Smooth muscle cell of the brain vasculature (primary cell): ENCODE measurements around the gene PROK1.

Experiments used
- DNase-seq: peaks from one replicate; pipeline ENCODE4 v3.0.0-alpha.2; 2012; ENCODE audit warnings: low read depth, low spot score

Gene PROK1

DNA sequence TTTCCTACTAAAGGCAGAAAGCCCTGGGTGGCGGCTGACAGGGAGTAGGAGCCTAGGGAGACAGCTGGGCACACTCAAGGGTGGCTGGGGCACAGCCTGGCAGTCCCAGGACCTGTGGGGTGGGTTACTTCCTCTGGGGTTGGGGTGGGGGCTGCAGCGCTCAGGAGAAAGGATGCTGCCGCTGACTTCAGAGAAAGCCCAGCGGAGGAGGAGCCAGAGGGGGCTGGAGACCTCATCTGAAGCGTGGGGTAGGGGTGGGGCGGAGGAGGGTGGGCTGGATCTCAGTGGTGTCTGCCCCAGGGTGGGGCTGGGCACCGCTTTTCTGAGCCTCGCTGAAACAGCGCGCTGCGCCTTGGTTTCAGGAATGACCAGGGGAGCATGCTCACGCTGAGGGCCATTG lies 37.2 kb downstream of the PROK1 start:
- no peak for DNase-seq

DNA sequence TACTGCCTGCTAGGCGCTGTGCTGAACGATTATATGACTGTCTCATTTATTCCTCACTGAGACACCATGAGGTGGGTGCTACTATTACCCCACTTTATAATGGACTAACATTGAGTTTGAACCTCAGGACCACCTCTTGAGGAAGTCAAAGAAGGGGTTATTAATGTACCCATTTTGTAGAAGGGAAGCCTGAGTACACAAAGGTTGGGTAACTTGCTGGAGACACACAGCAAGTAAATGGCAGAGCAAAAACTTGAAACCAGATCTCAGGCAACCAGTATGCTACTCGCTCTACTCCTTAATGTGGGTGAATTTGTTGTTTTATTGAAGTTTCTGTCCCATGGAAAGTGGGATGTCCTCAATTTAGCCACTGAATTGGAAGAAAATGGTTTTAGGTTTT lies 37.9 kb downstream of the PROK1 start:
- no peak for DNase-seq

DNA sequence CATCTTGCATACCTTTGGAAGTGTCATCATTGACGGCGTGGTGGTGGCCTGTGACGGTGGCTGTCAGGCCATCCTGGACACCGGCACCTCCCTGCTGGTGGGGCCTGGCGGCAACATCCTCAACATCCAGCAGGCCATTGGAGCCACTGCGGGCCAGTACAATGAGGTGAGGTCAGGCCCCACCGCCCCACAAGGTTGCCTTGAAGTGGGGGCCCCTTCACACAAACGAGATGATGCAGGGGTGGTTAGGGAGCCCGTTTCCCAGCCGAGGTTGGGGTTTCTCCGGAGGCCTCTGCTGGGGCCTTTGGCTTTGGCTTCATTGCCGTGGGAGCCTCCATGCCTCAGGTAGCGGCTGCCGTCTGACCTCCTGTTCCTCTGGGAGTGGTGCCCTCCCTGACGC lies 38.5 kb downstream of the PROK1 start:
- no peak for DNase-seq

DNA sequence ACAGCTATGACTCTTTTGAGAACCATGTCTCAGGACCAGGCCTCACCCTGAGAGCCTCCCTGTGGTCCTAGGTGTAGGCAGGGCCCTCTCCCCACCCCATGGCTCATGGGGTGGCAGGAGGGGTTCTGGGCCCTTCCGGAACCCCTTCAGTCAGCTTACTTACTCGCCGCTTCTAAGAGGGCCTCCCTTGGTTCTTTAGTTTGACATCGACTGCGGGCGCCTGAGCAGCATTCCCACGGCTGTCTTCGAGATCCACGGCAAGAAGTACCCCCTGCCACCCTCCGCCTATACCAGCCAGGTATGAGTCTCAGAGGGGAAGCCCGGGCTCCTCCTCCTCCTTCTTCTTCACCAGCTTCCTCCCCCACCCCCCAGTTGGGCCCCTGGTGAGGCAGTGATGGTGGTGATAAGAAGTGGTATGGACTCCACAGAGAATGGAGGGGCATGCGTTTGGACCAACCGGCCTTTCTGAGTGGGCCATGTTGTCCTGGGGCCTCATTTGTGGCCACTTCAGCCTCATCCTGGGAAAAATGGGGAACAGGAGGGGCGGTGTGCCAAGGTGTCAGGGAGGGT lies 39.1 kb downstream of the PROK1 start:
- no peak for DNase-seq

DNA sequence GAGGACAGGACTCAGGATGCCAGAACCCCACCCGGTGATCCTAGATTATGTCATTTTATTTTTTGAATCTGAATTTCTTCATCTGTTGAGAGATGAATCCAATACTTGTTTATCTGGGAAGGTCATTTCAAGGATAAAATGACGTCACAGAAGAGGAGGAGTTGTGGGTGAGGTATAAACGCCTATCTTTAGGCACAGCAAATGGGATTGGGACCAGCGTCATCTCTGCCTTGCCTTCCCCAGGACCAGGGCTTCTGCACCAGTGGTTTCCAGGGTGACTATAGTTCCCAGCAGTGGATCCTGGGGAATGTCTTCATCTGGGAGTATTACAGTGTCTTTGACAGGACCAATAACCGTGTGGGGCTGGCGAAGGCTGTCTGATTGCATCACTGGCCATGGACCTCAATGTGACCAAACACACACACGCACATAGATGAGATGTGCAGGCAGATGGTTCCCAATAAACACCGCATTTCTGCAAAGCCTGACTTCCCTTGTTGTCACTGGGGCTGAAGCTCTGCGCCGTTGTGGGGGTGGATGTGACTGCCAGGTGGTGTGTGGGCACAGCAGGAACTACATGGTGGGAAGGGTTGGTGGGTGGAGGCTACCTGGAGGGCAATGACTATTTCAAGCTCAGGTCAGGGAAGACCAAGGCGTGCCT lies 40.0 kb downstream of the PROK1 start:
- DNase-seq: no peak

DNA sequence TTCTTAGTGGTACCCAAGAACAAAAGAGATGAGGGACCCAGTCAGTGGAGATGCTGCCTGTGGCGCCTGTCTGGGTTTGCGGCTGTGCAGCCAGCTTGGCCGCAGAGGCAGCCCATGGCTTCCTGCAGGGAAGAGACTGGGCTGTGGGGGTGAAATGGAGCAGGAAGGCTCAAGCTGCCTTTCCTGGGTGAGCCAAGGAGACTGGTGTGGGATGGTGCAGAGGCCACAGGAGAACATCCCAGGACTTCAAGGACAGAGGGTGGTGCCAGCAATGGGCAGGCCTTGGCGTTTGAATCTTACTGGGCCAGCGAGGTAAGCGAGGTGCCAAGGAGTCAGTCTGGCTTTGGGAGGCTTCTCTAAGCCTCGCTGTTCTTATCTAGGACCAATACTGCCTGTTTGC lies 41.6 kb downstream of the PROK1 start:
- no peak for DNase-seq

DNA sequence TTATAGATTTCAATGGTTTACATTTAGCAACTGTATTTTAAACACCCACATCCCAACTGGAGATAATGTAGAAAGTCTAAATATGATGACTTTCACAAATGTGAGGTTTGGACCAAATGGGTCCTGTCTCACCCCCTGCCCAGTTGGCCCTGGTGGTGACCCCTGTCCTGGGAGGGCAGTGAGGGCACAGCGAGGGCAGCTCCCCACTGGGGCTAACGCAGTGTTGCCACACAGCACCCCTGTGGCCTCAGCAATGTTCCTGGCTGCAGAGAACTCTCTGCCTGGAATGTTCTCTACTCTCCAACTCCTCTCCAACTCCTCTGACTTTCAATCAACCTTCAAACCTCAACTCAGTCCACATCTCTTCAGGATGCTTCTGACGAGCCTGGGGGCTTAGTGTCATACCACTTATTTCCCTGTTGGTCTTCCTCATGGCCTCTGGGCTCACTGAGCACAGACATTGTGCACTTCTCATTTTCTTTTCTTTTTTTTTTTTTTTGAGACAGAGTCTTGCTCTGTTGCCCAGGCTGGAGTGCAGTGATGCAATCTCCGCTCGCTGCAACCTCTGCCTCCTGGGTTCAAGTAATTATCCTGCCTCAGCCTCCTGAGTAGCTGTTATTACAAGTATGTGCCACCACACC lies 42.2 kb downstream of the PROK1 start:
- DNase-seq: no peak

DNA sequence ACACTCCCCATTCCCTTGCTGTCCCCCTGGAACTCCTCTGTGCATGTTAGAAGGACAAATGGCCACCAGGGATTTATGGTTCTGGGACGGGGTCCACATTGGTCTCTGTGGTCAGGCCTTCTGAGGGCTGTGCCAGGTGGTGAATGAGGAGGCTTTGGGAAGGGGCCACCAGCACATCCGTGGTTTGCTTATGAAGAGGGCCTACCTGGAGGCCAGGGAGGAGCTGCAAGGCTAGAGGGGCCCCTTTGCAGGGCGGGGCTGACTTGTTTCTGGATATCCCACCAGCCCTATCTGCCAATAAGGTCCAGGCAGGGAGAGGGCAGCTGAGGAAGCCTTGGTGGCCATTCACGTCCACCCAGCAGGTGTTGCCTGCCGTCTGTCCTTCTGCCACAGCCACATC lies 43.1 kb downstream of the PROK1 start:
- no peak for DNase-seq

DNA sequence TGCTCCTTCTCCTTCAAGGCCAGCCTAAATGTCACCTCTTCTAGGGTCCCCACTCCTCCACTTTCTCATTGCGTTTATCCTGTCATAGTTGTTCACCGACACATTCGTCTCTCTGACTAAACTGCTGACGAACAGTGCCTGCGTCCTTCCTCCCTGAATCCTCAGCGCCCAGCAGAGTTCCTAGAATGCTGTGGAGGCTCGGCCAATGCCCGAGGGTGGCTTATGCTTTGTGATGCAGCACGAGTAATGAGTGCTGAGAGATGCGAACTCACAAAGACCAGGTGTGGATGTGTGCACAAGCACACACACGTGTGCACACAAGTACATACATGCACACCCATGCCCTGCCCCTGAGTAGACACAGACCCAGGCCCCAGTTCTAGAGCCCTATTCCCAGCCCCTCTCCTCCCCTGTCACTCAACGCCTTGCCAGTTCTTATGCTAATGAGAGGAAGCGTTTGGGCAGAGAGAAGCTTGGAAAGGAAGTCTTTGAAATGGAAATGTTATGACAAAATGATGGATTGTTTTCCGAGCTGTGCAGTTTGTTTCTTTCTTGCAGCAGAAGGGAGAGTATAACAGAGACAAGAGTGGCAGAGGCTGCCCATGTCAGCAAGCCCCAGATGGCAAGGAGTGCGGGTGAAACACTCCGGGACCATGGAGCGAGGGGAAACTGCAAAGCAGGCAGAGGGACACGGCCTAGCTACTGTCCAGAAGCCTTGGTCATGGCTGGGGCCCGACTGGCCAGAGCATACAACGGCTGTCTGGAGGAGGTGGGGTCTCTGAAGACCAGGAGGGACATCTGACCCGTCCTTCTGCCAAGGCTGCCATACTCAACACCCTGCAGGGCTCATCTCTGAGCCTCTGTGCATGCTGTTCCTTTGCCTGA lies 43.8 kb downstream of the PROK1 start:
- no peak for DNase-seq

DNA sequence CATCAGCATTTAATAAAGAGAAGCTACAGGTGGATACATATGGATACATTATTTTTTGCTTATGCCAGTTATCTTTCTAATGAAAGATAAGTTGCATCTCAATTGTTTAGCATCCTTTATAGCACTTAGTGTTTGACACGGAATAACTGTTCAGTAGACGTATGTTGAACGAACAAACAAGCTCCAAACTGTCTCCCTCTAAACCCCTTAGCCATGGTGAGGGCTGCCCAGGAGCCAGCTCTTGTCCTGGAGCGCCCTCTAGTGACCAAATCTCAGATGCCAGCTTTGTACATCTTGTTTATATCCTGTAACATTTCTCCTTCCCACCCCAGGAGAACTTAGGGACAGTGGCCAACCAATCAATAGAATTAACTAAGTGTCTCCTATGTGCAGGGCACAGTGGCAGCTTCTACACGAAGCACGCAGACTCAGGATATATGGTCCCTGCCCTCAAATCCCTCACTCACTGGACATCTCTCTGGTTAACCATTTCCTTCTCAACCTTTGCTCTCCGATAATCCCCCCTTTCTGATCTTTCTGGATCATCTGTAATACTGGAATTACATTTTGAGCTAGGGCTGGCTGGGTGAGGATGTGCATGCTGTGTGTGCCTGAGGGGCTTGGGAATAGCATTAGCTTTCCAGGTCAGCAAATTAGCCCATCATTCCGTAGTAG lies 45.1 kb downstream of the PROK1 start:
- DNase-seq: peak; percentile 35

DNA sequence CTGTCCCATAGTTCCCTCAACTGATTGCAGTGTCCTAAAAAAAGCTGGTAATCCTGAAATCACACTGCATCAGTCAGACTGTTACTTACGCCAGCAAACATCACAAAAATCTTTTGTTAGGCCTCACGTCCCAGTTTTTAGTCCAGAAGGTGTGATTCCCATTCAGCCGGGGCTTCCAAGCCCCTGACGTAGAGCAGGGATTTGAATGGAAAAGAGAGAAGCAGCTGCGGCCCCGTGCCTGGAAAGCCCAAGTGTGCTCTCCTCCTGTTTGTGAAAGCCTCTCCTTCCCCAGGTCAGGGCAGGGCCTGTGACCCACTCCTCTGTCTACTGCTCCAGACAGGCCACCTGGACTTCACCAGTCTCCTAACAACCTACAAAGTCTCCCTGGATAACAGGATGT lies 47.3 kb downstream of the PROK1 start:
- no peak for DNase-seq

DNA sequence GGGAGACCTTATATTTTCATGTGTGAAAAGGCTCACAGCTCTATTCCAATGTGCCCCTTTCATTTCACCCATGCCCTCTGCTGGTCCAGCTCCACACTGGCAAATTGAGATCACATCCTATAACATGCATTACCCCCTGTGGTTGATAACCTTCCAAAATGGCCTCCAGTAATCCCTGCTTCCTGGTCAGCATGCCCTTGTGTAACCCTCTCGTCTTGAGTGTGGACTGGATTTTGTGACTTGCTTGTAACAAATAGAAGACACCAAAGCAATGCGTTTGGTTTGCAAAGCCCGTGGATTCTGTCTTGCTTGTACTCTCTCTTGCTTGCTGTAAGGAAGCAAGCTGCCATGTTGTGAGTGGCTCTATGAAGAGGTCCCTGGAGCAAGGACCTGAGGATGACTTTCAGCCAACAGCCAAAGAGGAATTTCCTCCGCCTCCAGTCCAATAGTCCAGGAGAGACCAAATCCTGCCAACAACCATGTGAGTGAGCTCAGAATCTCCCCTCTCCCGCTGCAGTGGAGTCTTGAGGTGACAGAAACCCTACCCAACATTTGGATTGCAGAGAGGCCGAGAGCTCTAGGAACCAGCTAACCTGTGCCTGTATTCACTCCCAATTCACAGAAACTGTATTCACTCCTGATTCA lies 50.7 kb downstream of the PROK1 start:
- DNase-seq: no peak

DNA sequence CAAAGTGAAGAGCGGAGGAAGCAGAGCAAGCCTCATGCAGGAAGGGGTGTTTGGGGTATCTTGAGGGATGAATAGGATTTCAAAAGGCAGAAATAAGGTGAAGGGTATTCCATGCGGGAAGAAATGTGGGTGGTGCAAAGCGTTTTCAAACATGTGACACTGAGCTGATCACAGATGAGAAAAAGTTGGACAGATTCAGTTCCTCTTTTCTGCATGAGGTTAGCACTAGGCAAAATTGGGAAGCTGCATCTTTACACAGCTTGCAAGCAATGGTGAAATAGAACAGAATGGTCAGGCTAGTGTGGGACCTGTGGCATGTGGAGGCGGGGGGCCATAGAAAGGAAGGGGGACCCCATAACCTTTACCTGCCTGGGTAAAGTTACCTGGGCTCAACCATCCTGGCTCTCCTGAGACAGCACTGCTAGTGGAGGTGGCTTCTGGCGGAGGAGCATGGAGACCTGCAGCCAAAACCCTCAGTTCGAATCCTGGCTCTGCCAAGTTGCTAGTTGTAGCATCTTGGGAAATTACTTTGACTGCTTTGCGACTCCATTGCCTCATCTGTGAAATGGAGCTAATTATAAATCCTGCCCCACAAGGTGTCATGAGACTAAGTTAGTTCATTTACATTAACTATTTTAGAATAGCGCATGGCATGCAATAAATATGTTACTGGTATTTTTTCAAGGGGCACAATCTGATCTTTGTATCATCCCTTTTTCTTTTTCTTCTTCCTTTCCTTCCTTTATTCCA lies 51.6 kb downstream of the PROK1 start:
- DNase-seq: no peak

DNA sequence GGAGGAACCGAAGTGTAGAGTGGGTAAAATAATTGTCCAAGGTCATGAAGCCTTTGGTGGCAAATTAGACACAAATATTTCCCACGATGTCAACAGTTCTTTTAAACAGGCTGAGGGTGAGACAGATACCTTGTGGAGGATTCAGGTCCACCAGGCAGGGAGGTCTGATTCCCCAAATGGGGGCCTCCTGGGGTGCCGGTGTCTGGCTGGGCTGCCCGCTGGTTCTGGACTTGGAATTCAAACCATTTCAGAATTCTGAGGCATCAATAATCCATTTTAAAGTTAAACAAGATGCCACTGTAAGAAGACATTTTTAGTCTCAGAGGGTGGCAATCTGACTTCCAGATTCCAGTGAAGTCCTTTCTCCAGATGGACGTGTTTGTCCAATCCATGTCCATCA lies 52.5 kb downstream of the PROK1 start:
- no peak for DNase-seq

DNA sequence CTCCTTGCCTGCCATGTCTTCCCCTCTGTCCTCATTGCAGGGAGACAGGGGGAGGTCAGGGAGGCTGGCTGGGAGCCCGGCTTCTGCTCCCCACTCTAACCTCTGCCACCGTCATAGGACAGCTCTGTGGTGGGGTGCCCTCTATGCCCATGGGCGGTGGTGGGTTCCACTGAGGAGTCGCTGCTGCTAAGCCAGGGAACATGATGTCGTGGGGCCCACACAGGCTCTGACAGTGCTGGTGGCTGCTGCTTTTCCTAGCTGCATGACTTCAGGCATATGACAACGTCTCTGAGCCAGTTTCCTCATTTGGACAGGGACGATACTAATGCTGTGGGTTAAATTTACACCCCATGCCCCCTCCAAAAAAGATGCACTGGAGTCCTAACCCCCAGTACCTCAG lies 53.3 kb downstream of the PROK1 start:
- no peak for DNase-seq

DNA sequence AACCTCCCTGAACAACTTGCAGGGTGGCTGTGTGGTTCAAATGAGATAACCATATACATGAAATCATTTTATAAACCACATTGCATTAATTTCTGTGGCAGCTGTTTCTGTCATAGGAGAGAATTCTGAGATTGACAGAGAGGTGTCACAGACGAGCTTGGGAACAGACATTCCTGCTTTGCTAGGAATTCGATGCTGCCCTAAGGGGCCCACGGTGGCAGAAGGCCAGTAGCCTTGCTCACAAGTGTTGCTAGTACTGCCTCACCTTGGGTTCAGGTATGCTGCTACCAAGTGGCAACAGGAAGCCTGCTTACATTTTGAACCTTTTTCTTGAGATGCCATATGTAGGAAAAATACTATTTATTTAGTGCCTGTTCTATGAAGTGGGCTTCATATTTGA lies 54.6 kb downstream of the PROK1 start:
- no peak for DNase-seq

DNA sequence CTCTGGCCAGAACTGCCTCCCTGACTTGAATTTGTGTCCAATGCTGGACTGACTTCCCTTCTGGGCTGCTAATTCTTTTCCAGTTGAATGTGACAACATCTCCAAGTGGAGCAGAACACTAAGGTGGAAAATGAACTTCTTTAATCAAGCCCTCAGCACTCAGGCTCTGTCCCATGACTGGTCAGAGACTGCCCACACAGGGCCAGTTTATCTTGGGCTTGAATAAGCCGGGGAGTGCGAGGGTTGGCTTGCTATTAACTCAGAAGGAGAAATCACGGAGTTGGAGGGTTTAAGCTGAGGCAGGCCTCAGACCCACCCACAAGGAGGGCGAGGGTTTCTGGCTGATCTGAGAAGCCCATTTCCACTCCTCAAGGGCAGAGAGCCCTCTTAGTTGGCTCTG lies 55.6 kb downstream of the PROK1 start:
- no peak for DNase-seq
